OCI-LY3 (cell line): ENCODE results near the gene GFER.

ENCODE experiments used
- EZH2phosphoT487 ChIP-seq: fragments of 200-600 bp; shearing (Covaris generic); IDR thresholded peaks from 2 replicates; pipeline ENCODE4 v1.6.1; 2018; ENCODE audit warnings: antibody characterized with exemption, mixed run types, low read depth
- TF ChIP-seq, protein P1 (sequence below): fragments of 200-600, 300-600 bp; sonication (generic); IDR thresholded peaks from 2 replicates; pipeline ENCODE4 v1.5.1; 2014; ENCODE audit warnings: antibody characterized with exemption, low read length, low read depth

DNA sequence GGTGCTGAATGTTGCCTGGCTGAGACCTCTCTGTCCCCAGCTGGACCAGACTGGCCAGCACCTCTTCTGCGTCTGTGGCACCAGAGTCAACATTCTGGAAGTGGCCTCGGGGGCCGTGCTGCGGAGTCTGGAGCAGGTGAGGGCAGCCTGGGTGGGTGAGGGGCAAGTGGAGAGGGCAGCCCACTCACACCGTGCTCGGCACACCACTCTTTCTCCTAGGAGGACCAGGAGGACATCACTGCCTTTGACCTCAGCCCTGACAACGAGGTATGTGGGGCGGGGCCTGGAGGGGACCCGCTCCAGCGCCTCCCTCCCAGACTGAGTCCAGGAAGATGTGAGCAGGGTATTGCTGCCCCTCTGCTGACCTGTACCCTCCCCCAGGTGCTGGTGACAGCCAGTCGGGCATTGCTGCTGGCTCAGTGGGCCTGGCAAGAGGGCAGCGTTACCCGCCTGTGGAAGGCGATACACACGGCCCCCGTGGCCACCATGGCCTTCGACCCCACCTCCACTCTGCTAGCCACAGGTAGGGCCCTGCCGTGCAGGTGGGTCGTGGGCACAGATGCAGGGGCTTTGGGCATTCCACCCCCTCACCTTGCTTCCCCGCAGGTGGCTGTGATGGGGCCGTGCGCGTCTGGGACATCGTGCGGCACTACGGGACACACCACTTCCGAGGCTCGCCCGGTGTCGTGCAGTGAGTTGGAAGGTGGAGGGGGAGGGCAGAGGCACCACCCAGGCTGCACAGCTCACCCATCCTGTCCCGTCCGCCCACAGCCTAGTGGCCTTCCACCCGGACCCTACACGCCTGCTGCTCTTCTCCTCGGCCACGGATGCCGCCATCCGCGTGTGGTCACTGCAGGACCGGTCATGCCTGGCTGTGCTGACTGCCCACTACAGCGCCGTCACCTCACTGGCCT is 9.6 kb upstream of the GFER start:
- TF ChIP-seq, protein P1, sequence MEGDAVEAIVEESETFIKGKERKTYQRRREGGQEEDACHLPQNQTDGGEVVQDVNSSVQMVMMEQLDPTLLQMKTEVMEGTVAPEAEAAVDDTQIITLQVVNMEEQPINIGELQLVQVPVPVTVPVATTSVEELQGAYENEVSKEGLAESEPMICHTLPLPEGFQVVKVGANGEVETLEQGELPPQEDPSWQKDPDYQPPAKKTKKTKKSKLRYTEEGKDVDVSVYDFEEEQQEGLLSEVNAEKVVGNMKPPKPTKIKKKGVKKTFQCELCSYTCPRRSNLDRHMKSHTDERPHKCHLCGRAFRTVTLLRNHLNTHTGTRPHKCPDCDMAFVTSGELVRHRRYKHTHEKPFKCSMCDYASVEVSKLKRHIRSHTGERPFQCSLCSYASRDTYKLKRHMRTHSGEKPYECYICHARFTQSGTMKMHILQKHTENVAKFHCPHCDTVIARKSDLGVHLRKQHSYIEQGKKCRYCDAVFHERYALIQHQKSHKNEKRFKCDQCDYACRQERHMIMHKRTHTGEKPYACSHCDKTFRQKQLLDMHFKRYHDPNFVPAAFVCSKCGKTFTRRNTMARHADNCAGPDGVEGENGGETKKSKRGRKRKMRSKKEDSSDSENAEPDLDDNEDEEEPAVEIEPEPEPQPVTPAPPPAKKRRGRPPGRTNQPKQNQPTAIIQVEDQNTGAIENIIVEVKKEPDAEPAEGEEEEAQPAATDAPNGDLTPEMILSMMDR: no peak
- no peak for TF ChIP-seq EZH2phosphoT487
